PC-3 (cell line): Measurements from ENCODE around the gene ALDH3A2. TPM values are rescaled to one million over a fixed set of nuclear protein-coding genes. Genes with fewer than 3 reads are reported as not detected.

Experiments used
- ATAC-seq: fragments of 200-7000 bp; cut with Tn5 transposase; 2 replicates; pipeline ENCODE4 v1.9.1; 2020; ENCODE audit warnings: mild to moderate bottlenecking, moderate library complexity
- BruUV-seq: library from RNA; stranded (reverse); fragments of 400-500 nt; replicated peaks from 2 replicates; lab custom pipeline; 2021; lab: Mats Ljungman, UMichigan
- CTCF ChIA-PET: fragments of 300-600 bp; sonication (Branson Sonifier 250); formaldehyde crosslinking; loops from one replicate; lab custom pipeline; 2022; ENCODE audit warnings: antibody characterized with exemption; lab: Charles Lee
- POLR2A ChIA-PET: fragments of 300-600 bp; sonication (Branson Sonifier 250); formaldehyde crosslinking; loops from one replicate; lab custom pipeline; 2022; ENCODE audit warnings: antibody characterized with exemption; ENCODE audit not compliant: unreplicated experiment; lab: Charles Lee
- DNase-seq: peaks from one replicate; pipeline ENCODE4 v3.0.0-alpha.2; 2015
- H2AFZ ChIP-seq: fragments of 300-600 bp; sonication (generic); 2 replicates; pipeline ENCODE4 v1.6.0; 2016; ENCODE audit warnings: antibody characterized with exemption, low read length
- H3F3A ChIP-seq: fragments of 300-600 bp; sonication (generic); one replicate; pipeline ENCODE4 v1.6.0; 2017; ENCODE audit warnings: antibody characterized with exemption, low read length, control low read depth, mild to moderate bottlenecking; ENCODE audit not compliant: unreplicated experiment
- H3K27ac ChIP-seq: fragments of 300-600 bp; sonication (generic); 2 replicates; pipeline ENCODE4 v1.5.1; 2016; ENCODE audit warnings: mild to moderate bottlenecking, low read length
- H3K27me3 ChIP-seq: fragments of 300-600 bp; sonication (generic); 2 replicates; pipeline ENCODE4 v1.6.1; 2016; ENCODE audit warnings: low read length, mixed read lengths
- H3K36me3 ChIP-seq: fragments of 300-600 bp; sonication (generic); 2 replicates; pipeline ENCODE4 v1.6.1; 2016; ENCODE audit warnings: low read depth, mixed run types, low read length, mixed read lengths
- H3K4me1 ChIP-seq: fragments of 300-600 bp; sonication (generic); 2 replicates; pipeline ENCODE4 v1.5.1; 2016; ENCODE audit warnings: low read length; ENCODE audit not compliant: insufficient read depth
- H3K4me2 ChIP-seq: fragments of 300-600 bp; sonication (generic); 2 replicates; pipeline ENCODE4 v1.6.0; 2016; ENCODE audit warnings: low read length
- H3K4me3 ChIP-seq: fragments of 300-600 bp; sonication (generic); 2 replicates; pipeline ENCODE4 v1.5.1; 2016; ENCODE audit warnings: mild to moderate bottlenecking, low read length, mixed read lengths
- H3K79me2 ChIP-seq: fragments of 300-600 bp; sonication (generic); 2 replicates; pipeline ENCODE4 v1.6.1; 2017; ENCODE audit warnings: low read length, mixed read lengths
- H3K9ac ChIP-seq: fragments of 300-600 bp; sonication (generic); 2 replicates; pipeline ENCODE4 v1.6.0; 2016; ENCODE audit warnings: mild to moderate bottlenecking, low read length
- H3K9me2 ChIP-seq: fragments of 300-600 bp; sonication (generic); replicated peaks from 2 replicates; pipeline ENCODE4 v1.6.1; 2016; ENCODE audit warnings: mixed run types, low read length, mixed read lengths
- H3K9me3 ChIP-seq: fragments of 300-600 bp; sonication (generic); 2 replicates; pipeline ENCODE4 v1.6.1; 2016; ENCODE audit warnings: low read length, mixed read lengths
- H4K20me1 ChIP-seq: fragments of 300-600 bp; sonication (generic); 2 replicates; pipeline ENCODE4 v1.6.1; 2016; ENCODE audit warnings: low read length, mixed read lengths
- EZH2 ChIP-seq: fragments of 300-600 bp; sonication (generic); IDR thresholded peaks from one replicate; pipeline ENCODE4 v1.6.1; 2017; ENCODE audit warnings: antibody characterized with exemption, mild to moderate bottlenecking, low read length; ENCODE audit not compliant: unreplicated experiment
- EZH2phosphoT487 ChIP-seq: fragments of 300-600 bp; sonication (generic); IDR thresholded peaks from 2 replicates; pipeline ENCODE4 v1.6.1; 2018; ENCODE audit warnings: mild to moderate bottlenecking, antibody characterized with exemption, low read length, borderline replicate concordance
- intact Hi-C: fragments of 100-400 bp; cut with micrococcal nuclease; formaldehyde crosslinking; loops from 2 replicates; pipeline ENCODE4 v1.9.0; 2023
- total RNA-seq: library from RNA; depleted of rRNA; stranded (reverse); fragments of >200 nt; gene quantifications from 2 replicates; pipeline ENCODE4 v1.2.3, GENCODE V29; 2014
- TF ChIP-seq, protein P1 (sequence below): fragments of 300-600 bp; sonication (generic); conservative IDR thresholded peaks from 2 replicates; pipeline ENCODE4 v1.5.1; 2017; ENCODE audit warnings: antibody characterized with exemption, low read depth, mild to moderate bottlenecking, low read length

The ALDH3A2 gene
- total RNA-seq, 1 experiment from 2014 or later = 125 TPM

DNA sequence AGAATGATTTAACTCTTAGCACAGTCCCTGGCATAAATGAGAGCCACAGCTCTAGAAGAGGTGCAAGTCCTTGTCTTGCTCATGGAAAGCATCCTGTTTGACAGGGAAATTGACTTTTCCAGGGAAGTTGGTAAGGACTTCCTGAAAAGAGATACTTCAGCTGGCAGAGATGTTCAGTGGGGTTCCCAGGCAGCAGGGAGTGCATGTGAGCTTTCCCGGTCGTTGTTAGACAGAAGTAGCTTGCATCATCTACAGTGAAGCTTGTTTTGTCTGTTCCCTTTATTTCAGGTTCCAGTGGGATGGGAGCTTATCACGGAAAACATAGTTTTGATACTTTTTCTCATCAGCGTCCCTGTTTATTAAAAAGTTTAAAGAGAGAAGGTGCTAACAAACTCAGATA, 22.9 kb downstream of the ALDH3A2 start:
- H3K9ac ChIP-seq = no peak overlapping the region
- DNase-seq (no peak), ATAC-seq (peak; percentile 22; the same call in 1 of the 2 replicates)
- no peaks in the 10 kb centered on the region for H4K20me1 ChIP-seq
- no peak overlapping the region for H3K4me3 ChIP-seq
- BruUV-seq = no TSS peak
- no peak overlapping the region for H3K27ac ChIP-seq
- ChIA-PET CTCF (interaction anchor here (0.6 to 1.2 kb wide), 2 partner anchors 23 to 154 kb away, joined by 3 read pairs; partner anchors contain the start of gene ALDH3A2), POLR2A (interaction anchor here (0.7 kb wide), 1 partner anchor 82 kb away, joined by 4 read pairs; no protein-coding TSS in a partner anchor)
- H2AFZ ChIP-seq = no peak overlapping the region
- peaks cover 12% of the 10 kb centered on the region for H3K4me1 ChIP-seq
- H3F3A ChIP-seq = no peaks in the 10 kb centered on the region
- H3K36me3 ChIP-seq = peaks cover 15% of the 10 kb centered on the region
- H3K9me3 ChIP-seq = no peaks in the 10 kb centered on the region
- H3K79me2 ChIP-seq = no peaks in the 10 kb centered on the region
- H3K9me2 ChIP-seq = no peaks in the 10 kb centered on the region
- intact Hi-C loops = loop anchor here (10.0 kb wide), 1 partner anchor 157 kb away; no protein-coding TSS in a partner anchor
- no peak overlapping the region for H3K4me2 ChIP-seq
- no peak for TF ChIP-seq EZH2
- no peak for TF ChIP-seq EZH2phosphoT487
- no peaks in the 10 kb centered on the region for H3K27me3 ChIP-seq

DNA sequence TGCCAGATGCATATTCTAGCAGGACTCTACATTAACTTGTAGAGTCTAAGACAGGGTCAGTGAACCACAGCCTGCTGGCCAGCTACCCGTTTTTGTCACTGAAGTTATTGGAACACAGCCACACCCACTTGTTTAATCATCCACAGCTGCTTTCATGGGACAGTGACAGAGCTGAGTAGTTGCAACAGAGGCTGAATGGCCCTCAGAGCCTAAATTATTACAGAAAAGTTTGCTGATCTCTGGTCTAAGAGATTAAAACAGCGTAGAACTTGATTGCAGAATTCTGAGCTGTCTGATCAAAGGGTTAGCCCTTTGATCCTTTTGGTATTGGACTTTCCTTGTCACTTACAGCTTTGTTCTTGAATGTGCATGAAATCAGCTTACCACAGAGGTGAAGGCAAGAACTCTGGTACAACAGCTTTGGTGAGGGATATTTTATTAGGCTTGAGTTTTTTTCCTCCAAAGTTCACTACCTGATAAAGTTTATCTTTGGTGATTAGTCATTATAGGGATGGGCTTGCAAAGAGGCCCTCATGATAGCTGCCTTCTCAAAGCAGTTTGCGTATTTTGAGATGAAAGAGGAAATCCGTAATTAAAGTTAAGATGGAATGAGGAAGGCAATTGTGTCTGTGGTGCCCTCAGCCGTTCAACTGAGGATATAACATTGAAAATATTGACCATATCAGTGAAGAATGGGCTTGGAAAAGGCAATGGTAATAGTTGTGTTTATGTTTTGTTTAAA, 23.6 kb downstream of the ALDH3A2 start:
- no peaks in the 10 kb centered on the region for H3K27me3 ChIP-seq
- no peaks in the 10 kb centered on the region for H3F3A ChIP-seq
- intact Hi-C loops = loop anchor here (10.0 kb wide), 1 partner anchor 157 kb away; no protein-coding TSS in a partner anchor
- H3K4me2 ChIP-seq = no peak overlapping the region
- CTCF ChIA-PET = interaction anchor here (0.6 to 1.2 kb wide), 3 partner anchors 24 to 155 kb away, joined by 3 read pairs; partner anchors contain the start of gene ALDH3A2
- ATAC-seq = peak; percentile 76
- no peaks in the 10 kb centered on the region for H3K79me2 ChIP-seq
- peaks cover 12% of the 10 kb centered on the region for H3K4me1 ChIP-seq
- no peak overlapping the region for H3K4me3 ChIP-seq
- BruUV-seq = no TSS peak
- 0 out of 2 replicates have a peak overlapping the region, but pooled peaks have one; percentile 10 for H3K27ac ChIP-seq
- H4K20me1 ChIP-seq = no peaks in the 10 kb centered on the region
- no peak overlapping the region for H3K9ac ChIP-seq
- TF ChIP-seq EZH2phosphoT487 = no peak
- TF ChIP-seq, protein P1, sequence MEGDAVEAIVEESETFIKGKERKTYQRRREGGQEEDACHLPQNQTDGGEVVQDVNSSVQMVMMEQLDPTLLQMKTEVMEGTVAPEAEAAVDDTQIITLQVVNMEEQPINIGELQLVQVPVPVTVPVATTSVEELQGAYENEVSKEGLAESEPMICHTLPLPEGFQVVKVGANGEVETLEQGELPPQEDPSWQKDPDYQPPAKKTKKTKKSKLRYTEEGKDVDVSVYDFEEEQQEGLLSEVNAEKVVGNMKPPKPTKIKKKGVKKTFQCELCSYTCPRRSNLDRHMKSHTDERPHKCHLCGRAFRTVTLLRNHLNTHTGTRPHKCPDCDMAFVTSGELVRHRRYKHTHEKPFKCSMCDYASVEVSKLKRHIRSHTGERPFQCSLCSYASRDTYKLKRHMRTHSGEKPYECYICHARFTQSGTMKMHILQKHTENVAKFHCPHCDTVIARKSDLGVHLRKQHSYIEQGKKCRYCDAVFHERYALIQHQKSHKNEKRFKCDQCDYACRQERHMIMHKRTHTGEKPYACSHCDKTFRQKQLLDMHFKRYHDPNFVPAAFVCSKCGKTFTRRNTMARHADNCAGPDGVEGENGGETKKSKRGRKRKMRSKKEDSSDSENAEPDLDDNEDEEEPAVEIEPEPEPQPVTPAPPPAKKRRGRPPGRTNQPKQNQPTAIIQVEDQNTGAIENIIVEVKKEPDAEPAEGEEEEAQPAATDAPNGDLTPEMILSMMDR = peak; percentile 64
- no peak for TF ChIP-seq EZH2
- H3K9me3 ChIP-seq = no peaks in the 10 kb centered on the region
- peaks cover 20% of the 10 kb centered on the region for H3K36me3 ChIP-seq
- H3K9me2 ChIP-seq = no peaks in the 10 kb centered on the region
- POLR2A ChIA-PET = interaction anchor here (0.7 kb wide), 1 partner anchor 81 kb away, joined by 4 read pairs; no protein-coding TSS in a partner anchor
- no peak overlapping the region for H2AFZ ChIP-seq
- DNase-seq = peak; percentile 60

DNA sequence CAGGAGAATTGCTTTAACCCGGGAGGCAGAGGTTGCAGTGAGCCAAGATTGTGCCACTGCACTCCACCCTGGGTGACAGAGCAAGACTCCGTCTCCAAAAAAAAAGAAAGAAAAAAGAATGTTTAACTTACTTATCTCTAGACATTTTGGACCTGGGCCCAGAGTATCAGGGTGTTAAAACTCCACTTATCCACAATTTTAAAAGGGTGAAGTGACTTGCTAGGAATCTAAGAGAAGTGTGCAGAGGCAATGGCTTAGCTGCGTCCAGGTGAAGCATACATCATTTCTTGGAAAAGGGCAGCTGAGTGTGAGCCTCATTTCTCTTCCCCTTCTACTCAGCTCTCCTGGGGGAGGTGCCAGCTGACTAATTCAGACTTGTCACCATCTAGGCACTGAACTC, 25.1 kb downstream of the ALDH3A2 start:
- H3K36me3 ChIP-seq = peaks cover 29% of the 10 kb centered on the region
- intact Hi-C loops = loop anchor here (10.0 kb wide), 1 partner anchor 159 kb away; no protein-coding TSS in a partner anchor

More for the DNA sequence above, 25.1 kb downstream of the ALDH3A2 start:
- Histone ChIP-seq H3F3A (no peaks in the 10 kb centered on the region), H3K4me1 (peaks cover 12% of the 10 kb centered on the region), H4K20me1 (no peaks in the 10 kb centered on the region), H3K27me3 (no peaks in the 10 kb centered on the region), H2AFZ (no peak overlapping the region), H3K27ac (no peak overlapping the region), H3K4me3 (no peak overlapping the region), H3K9me3 (no peaks in the 10 kb centered on the region), H3K79me2 (no peaks in the 10 kb centered on the region), H3K4me2 (no peak overlapping the region), H3K9me2 (no peaks in the 10 kb centered on the region), H3K9ac (no peak overlapping the region)
- ATAC-seq = no peak
- BruUV-seq = no TSS peak
- TF ChIP-seq, protein P1 = no peak
- no peak for TF ChIP-seq EZH2
- CTCF ChIA-PET = no interaction called here
- no peak for DNase-seq
- POLR2A ChIA-PET = no interaction called here
